ENCODE data around the gene ACOX3.

ACOX3 gene

DNA sequence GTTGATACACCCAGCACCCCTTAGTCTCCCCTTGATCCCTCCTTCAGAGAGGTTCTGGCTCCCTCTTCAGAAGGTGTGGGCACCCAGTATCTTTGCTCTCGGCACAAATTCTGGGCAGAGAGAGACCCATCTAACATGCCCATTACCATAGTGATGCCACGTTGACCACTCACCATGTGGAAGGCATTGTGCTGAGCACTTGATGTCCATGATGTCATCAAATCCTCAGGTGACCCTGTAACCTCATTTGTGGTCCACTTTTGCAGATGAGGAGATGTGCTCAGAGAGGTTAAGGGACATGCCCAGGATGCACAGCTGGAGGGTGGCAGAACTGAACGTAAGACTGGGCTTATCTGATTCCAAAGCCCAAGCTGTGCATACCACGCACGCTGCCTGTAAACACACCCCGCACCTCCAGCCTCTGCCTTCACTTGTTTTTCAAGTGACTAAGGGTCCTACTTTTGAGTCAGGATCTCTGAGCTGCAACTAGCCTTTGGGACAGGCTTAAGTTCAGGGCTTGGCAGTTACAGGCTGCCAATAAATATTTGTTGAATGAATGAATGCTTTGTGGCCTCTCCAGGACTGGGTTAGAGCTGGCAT lies 115.8 kb downstream of the ACOX3 start:
- Histone ChIP-seq H3K27ac (ENCODE audit: low read depth, low read length) (no peak overlapping the region), H3K4me3 (ENCODE audit: low read depth, low read length) (no peak overlapping the region), H3K4me1 (ENCODE audit: control insufficient read depth, insufficient read depth, low read length) (no peaks in the 10 kb centered on the region), H3K27me3 (ENCODE audit: control insufficient read depth, insufficient read depth, low read length) (no peaks in the 10 kb centered on the region), H3K9ac (ENCODE audit: low read length) (no peak overlapping the region), H3K9me3 (ENCODE audit: control insufficient read depth, insufficient read depth, low read depth, low read length) (no peaks in the 10 kb centered on the region), H3K36me3 (ENCODE audit: control insufficient read depth, insufficient read depth, low read length) (no peaks in the 10 kb centered on the region)

DNA sequence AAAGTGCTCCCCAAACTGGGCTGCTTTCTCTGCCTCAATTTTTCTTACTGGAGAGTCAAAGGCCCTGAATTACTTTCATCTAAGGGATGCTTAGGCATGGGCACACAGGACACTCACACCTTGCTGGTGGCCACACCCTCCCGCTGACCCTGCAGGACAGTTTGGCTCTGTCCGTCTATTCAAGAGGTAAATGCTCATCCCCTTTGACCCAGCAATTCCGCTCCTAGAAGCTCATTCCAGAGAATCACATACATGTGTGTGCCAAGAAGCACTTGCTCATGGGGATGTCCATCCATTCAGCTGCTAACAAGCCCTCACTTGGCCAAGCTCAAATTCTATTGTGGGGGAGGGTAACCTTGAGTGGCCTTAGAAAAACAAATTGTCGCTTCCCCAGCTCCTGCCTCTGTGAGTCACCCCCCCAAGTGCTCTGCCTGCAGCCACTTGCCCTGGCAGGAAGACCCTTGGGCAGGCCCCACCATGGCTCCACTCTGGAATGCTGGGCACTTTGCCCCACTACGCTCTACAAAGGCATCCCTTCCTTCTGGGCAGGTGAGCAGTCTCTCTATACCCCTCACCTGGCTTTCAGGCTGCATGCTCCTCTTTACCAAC lies 116.5 kb downstream of the ACOX3 start:
- Histone ChIP-seq H3K27ac (ENCODE audit: low read depth, low read length) (no peak overlapping the region), H3K9ac (ENCODE audit: low read length) (no peak overlapping the region), H3K4me3 (ENCODE audit: low read depth, low read length) (no peak overlapping the region), H3K4me1 (ENCODE audit: control insufficient read depth, insufficient read depth, low read length) (no peaks in the 10 kb centered on the region), H3K27me3 (ENCODE audit: control insufficient read depth, insufficient read depth, low read length) (no peaks in the 10 kb centered on the region), H3K36me3 (ENCODE audit: control insufficient read depth, insufficient read depth, low read length) (no peaks in the 10 kb centered on the region), H3K9me3 (ENCODE audit: control insufficient read depth, insufficient read depth, low read depth, low read length) (no peaks in the 10 kb centered on the region)

DNA sequence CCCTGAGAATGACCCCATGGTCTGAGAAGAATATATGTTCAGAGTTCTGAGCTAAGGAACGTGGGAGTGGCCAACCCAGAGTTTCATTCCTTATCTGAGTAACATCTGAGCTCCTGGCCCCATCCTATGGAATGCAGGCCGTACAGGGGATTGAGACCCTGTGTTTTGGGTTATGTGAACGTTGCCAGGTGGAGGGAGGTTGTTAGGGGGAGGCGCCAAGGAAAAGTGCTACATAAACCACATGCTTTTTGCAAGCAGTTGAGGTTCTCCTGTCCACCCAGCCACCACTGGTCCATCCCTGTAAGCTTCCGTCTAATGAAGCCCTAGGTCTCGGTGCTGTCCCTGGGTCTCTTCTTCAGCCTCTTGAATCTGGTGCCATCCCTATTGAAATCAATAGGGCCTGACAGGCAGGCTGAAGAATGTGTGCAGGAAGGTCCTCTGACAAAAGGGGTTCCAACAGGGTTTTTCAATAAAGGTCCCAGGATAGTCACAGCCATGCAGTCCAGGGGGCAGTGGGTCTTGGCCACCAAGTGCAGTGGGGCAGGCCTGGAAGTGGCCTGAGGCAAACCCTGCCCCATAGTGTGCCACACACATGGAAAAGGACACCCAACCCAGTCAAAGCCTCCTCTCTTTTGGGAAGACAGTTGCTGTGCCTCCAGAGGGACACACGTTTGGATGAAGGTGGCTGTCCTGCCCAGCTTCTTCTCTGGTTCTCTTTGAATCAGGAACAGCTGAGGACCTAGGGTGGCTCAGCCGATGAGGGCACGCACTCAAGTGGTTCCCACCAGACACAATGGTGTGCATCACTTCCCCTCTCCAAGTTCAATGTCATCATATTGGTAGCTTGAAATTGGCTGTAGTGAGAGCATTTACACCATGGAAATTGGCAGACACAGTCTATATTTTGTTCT lies 117.5 kb downstream of the ACOX3 start:
- Histone ChIP-seq H3K9ac (ENCODE audit: low read length) (no peak overlapping the region), H3K4me3 (ENCODE audit: low read depth, low read length) (no peak overlapping the region), H3K9me3 (ENCODE audit: control insufficient read depth, insufficient read depth, low read depth, low read length) (no peaks in the 10 kb centered on the region), H3K4me1 (ENCODE audit: control insufficient read depth, insufficient read depth, low read length) (no peaks in the 10 kb centered on the region), H3K36me3 (ENCODE audit: control insufficient read depth, insufficient read depth, low read length) (no peaks in the 10 kb centered on the region), H3K27me3 (ENCODE audit: control insufficient read depth, insufficient read depth, low read length) (no peaks in the 10 kb centered on the region), H3K27ac (ENCODE audit: low read depth, low read length) (no peak overlapping the region)

DNA sequence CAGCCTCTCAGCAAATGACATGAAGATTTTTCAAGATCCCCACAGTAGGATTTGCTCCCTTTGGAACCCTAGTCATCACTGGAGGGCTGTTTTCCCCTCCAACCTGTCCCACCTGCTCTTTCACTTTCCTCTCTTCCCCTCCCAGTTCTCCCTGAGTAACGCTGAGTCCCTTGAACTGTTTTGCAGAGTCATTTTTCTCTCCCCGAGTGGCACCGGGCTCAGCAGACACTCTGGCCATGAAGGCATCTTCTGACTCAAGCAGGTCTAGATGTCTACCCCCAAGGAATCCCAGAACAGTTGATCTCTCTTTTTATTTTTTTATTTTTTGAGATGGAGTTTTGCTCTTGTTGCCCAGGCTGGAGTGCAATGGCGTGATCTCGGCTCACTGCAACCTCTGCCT lies 118.8 kb downstream of the ACOX3 start:
- Histone ChIP-seq H3K4me3 (ENCODE audit: low read depth, low read length) (no peak overlapping the region), H3K27ac (ENCODE audit: low read depth, low read length) (no peak overlapping the region), H3K4me1 (ENCODE audit: control insufficient read depth, insufficient read depth, low read length) (peaks cover 4% of the 10 kb centered on the region), H3K36me3 (ENCODE audit: control insufficient read depth, insufficient read depth, low read length) (no peaks in the 10 kb centered on the region), H3K27me3 (ENCODE audit: control insufficient read depth, insufficient read depth, low read length) (no peaks in the 10 kb centered on the region), H3K9ac (ENCODE audit: low read length) (no peak overlapping the region), H3K9me3 (ENCODE audit: control insufficient read depth, insufficient read depth, low read depth, low read length) (no peaks in the 10 kb centered on the region)

DNA sequence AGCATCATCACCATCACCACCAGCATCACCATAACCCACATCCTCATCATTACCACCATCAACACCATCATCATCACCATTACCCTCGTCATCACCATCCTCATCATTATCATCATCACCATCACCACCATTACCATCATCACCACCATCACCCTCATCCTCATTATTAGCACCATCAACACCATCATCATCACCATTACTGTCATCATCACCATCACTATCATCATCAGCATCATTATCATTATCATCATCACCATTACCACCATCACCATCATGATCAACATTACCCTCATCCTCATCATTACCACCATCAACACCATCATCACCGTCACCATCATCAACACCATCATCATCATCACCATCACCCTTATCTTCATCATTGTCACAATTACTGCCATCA lies 119.3 kb downstream of the ACOX3 start:
- no peak overlapping the region for H3K27ac ChIP-seq (ENCODE audit: low read depth, low read length)
- H3K9me3 ChIP-seq (ENCODE audit: control insufficient read depth, insufficient read depth, low read depth, low read length), result no peaks in the 10 kb centered on the region
- no peak overlapping the region for H3K4me3 ChIP-seq (ENCODE audit: low read depth, low read length)
- no peak overlapping the region for H3K9ac ChIP-seq (ENCODE audit: low read length)
- no peaks in the 10 kb centered on the region for H3K27me3 ChIP-seq (ENCODE audit: control insufficient read depth, insufficient read depth, low read length)
- no peaks in the 10 kb centered on the region for H3K36me3 ChIP-seq (ENCODE audit: control insufficient read depth, insufficient read depth, low read length)
- peaks cover 10% of the 10 kb centered on the region for H3K4me1 ChIP-seq (ENCODE audit: control insufficient read depth, insufficient read depth, low read length)

DNA sequence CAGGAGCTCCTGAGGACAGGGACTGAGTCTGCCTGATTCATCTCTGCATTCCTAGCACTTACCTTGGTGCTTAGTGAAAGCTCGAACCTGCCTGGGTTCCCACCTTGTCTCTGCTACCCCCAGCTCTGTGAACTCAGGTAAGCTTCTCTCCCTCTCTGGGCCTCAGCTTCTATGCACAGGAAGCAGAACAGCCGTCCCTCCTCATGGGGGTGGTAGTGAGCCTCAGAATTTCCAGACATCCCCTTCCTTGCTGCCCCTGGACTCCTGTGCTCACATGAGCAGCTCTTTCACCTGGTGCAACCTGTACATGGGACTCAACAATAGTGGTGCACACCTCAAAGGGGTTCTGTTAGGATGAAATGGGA lies 120.2 kb downstream of the ACOX3 start:
- Histone ChIP-seq H3K9me3 (ENCODE audit: control insufficient read depth, insufficient read depth, low read depth, low read length) (no peaks in the 10 kb centered on the region), H3K27ac (ENCODE audit: low read depth, low read length) (no peak overlapping the region), H3K36me3 (ENCODE audit: control insufficient read depth, insufficient read depth, low read length) (no peaks in the 10 kb centered on the region), H3K27me3 (ENCODE audit: control insufficient read depth, insufficient read depth, low read length) (no peaks in the 10 kb centered on the region), H3K4me1 (ENCODE audit: control insufficient read depth, insufficient read depth, low read length) (peaks cover 18% of the 10 kb centered on the region), H3K9ac (ENCODE audit: low read length) (no peak overlapping the region), H3K4me3 (ENCODE audit: low read depth, low read length) (no peak overlapping the region)

DNA sequence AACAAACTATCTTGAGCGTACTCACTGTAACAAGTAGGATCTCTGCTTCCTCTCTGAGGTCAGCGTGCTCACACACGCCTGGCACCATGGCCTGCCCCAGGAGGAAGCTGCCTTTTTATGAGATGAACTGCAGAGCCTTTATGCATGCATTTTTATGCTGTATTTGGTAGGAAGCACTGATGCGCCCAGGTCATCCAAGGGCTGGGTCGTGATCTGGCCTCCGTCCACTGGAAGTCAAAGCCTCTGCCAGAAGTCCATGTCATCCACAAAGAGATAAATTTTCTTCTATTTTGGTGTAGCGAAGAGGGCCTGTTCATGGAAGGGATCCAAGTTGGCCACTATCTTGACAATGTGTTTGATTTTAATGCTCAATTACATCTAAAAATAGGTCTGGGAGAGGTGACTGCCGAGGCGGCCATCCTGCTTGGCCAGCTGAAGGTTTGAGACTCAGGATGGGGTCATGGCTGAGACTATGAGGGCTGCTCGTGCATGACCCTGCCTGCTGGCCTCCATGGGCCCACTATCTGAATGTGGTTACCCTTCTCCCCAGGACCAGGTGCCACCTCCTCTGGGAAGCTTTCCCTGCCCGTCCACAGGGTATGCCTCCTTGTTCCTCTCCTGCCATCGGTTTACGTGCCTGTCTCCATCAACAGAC lies 120.7 kb downstream of the ACOX3 start:
- no peak overlapping the region for H3K4me3 ChIP-seq (ENCODE audit: low read depth, low read length)
- H3K4me1 ChIP-seq (ENCODE audit: control insufficient read depth, insufficient read depth, low read length), result peaks cover 22% of the 10 kb centered on the region
- no peaks in the 10 kb centered on the region for H3K36me3 ChIP-seq (ENCODE audit: control insufficient read depth, insufficient read depth, low read length)
- no peak overlapping the region for H3K9ac ChIP-seq (ENCODE audit: low read length)
- no peaks in the 10 kb centered on the region for H3K9me3 ChIP-seq (ENCODE audit: control insufficient read depth, insufficient read depth, low read depth, low read length)
- H3K27me3 ChIP-seq (ENCODE audit: control insufficient read depth, insufficient read depth, low read length), result no peaks in the 10 kb centered on the region
- no peak overlapping the region for H3K27ac ChIP-seq (ENCODE audit: low read depth, low read length)

DNA sequence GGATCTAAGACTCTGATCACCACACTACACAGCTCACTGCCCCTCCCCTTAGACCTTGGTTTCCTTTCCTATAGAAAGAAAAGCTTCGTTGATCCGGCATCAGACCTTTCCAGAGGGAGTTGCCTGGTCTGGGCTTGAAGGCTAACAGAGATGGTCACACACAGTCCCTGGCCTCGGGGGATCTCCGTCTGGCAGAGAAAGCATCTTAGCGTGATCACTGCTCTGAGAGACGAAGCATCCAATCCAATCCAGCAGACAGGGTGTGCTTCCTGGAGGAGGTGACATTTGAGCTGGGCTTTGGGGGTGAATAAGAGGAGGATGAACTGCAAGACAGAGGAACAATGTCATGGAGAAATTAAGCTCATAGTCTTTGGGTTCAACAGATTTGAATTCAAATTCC lies 121.5 kb downstream of the ACOX3 start:
- no peak overlapping the region for H3K27ac ChIP-seq (ENCODE audit: low read depth, low read length)

DNA sequence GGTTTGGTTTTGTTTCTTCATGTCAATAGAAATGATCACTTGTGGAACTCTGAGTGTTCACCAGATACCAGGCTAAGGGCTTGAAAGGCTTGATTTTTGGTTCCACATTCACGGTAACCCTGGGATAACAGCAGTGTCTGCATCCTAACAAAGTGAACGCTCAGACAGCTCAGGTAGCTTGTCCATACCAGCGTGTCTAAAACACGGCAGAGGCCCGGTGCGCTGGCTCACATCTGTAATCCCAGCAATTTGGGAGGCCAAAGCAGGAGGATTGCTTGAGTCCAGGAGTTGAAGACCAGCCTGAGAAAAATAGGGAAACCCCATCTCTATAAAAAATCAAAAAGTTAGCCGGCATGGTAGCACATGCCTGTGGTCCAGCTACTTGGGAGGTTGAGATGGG lies 122.0 kb downstream of the ACOX3 start:
- Histone ChIP-seq H3K36me3 (ENCODE audit: control insufficient read depth, insufficient read depth, low read length) (no peaks in the 10 kb centered on the region), H3K4me3 (ENCODE audit: low read depth, low read length) (no peak overlapping the region), H3K27ac (ENCODE audit: low read depth, low read length) (no peak overlapping the region), H3K9ac (ENCODE audit: low read length) (no peak overlapping the region), H3K4me1 (ENCODE audit: control insufficient read depth, insufficient read depth, low read length) (peaks cover 22% of the 10 kb centered on the region), H3K9me3 (ENCODE audit: control insufficient read depth, insufficient read depth, low read depth, low read length) (no peaks in the 10 kb centered on the region), H3K27me3 (ENCODE audit: control insufficient read depth, insufficient read depth, low read length) (no peaks in the 10 kb centered on the region)

More for the DNA sequence above, 121.5 kb downstream of the ACOX3 start:
- H3K9me3 ChIP-seq (ENCODE audit: control insufficient read depth, insufficient read depth, low read depth, low read length), result no peaks in the 10 kb centered on the region
- H3K4me3 ChIP-seq (ENCODE audit: low read depth, low read length), result no peak overlapping the region
- no peak overlapping the region for H3K9ac ChIP-seq (ENCODE audit: low read length)
- no peaks in the 10 kb centered on the region for H3K36me3 ChIP-seq (ENCODE audit: control insufficient read depth, insufficient read depth, low read length)
- H3K27me3 ChIP-seq (ENCODE audit: control insufficient read depth, insufficient read depth, low read length), result no peaks in the 10 kb centered on the region
- H3K4me1 ChIP-seq (ENCODE audit: control insufficient read depth, insufficient read depth, low read length), result peaks cover 22% of the 10 kb centered on the region

DNA sequence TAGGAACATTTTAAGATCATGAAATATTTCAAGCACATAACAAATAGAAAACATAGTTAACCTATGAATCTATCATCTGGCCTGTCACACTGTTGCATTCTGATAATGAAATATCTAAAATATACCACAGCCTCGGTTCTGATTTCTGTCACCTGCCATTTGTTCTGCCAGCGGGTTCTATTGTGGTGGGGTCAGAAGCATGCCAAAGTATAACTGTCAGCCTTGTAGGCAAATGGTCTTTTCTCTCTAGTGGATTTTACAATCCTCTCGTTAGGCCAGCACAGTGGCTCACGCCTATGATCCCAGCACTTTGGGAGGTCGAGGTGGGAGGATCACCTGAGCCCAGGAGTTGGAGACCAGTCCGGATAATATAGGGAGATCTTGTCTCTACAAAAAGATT lies 123.0 kb downstream of the ACOX3 start:
- no peak overlapping the region for H3K9ac ChIP-seq (ENCODE audit: low read length)
- H3K36me3 ChIP-seq (ENCODE audit: control insufficient read depth, insufficient read depth, low read length), result no peaks in the 10 kb centered on the region
- no peak overlapping the region for H3K4me3 ChIP-seq (ENCODE audit: low read depth, low read length)
- H3K9me3 ChIP-seq (ENCODE audit: control insufficient read depth, insufficient read depth, low read depth, low read length), result peaks cover 5% of the 10 kb centered on the region; the same call in 1 of the 2 replicates
- H3K4me1 ChIP-seq (ENCODE audit: control insufficient read depth, insufficient read depth, low read length), result peaks cover 22% of the 10 kb centered on the region
- no peak overlapping the region for H3K27ac ChIP-seq (ENCODE audit: low read depth, low read length)
- H3K27me3 ChIP-seq (ENCODE audit: control insufficient read depth, insufficient read depth, low read length), result no peaks in the 10 kb centered on the region

DNA sequence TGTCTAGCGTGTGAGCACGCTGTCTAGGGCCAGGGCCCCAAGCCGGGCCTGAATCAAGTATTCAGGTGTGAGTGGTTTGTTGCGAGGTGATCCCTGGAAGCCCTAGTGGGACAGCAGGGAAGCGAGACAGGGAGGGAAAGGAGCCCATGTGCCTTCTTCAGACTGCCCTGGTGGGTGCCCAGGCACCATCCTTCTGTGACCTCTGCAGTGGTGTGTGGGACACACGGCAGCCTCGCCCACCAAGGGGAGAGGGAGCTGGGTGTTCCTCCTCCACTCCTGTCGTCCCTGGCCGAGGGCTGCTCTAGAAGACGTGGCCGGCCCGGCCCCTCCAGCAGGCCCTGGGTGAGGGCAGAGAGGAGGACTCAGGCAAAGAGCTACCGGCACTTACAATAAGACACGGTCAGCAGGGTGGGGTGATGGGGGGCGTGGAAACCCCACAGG lies 123.6 kb downstream of the ACOX3 start:
- Histone ChIP-seq H3K36me3 (ENCODE audit: control insufficient read depth, insufficient read depth, low read length) (no peaks in the 10 kb centered on the region), H3K4me3 (ENCODE audit: low read depth, low read length) (no peak overlapping the region), H3K27me3 (ENCODE audit: control insufficient read depth, insufficient read depth, low read length) (no peaks in the 10 kb centered on the region), H3K9me3 (ENCODE audit: control insufficient read depth, insufficient read depth, low read depth, low read length) (peaks cover 6% of the 10 kb centered on the region; the same call in 1 of the 2 replicates), H3K27ac (ENCODE audit: low read depth, low read length) (no peak overlapping the region), H3K4me1 (ENCODE audit: control insufficient read depth, insufficient read depth, low read length) (peaks cover 22% of the 10 kb centered on the region), H3K9ac (ENCODE audit: low read length) (no peak overlapping the region)

Measured in HUES6 (cell line).